ENCODE measurements around the gene PEX13. TPM values are rescaled to one million over a fixed set of nuclear protein-coding genes. Genes with fewer than 3 reads are reported as not detected.

Gene PEX13
- total and polyA plus RNA-seq, 12 donors = 8.3 to 44.9 (median 24.2) TPM

GRCh38 chr2:61074100-61074499 lies 56.6 kb downstream of the PEX13 start:
- Histone ChIP-seq H3K27me3 (no peaks in the 10 kb centered on the region), H3K9me3 (replicated peaks in 1 of 3) (no peaks in the 10 kb centered on the region), H3K4me1 (replicated peaks in 1 of 2) (no peaks in the 10 kb centered on the region), H3K27ac (no peak overlapping the region), H3K4me3 (no peak overlapping the region), H3K36me3 (replicated peaks in 1 of 2) (peaks cover 0 to 14% of the 10 kb centered on the region in 2 donors)
- whole genome bisulfite sequencing, 4 donors = 100% methylated on average over 1 of the region's 1 CpG
- no peak for DNase-seq
- TF ChIP-seq POLR2A (IDR thresholded peaks at IDR 0.05) (no peak), CTCF (IDR thresholded peaks at IDR 0.05) (no peak)
- intact Hi-C loops (cut with DNase I) = no loop called here

- no peaks in the 10 kb centered on the region for H3K27me3 ChIP-seq
- no peaks in the 10 kb centered on the region for H3K4me1 ChIP-seq (replicated peaks in 1 of 2)
- TF ChIP-seq POLR2A (IDR thresholded peaks at IDR 0.05) = no peak
- intact Hi-C loops (cut with DNase I) = no loop called here
- 96 to 100% (median 98%) methylated on average over 1 of the region's 1 CpG for WGBS, 4 donors
- no peak for DNase-seq
- H3K4me3 ChIP-seq = no peak overlapping the region
- peaks cover 0 to 7% of the 10 kb centered on the region in 2 donors for H3K36me3 ChIP-seq (replicated peaks in 1 of 2)
- no peaks in the 10 kb centered on the region for H3K9me3 ChIP-seq (replicated peaks in 1 of 3)
- H3K27ac ChIP-seq = no peak overlapping the region
Observed at GRCh38 chr2:61085883-61086282, 68.4 kb downstream of the PEX13 start.

GRCh38 chr2:61089797-61090196 lies 72.3 kb downstream of the PEX13 start:
- no peak for DNase-seq
- no peak overlapping the region for H3K4me3 ChIP-seq
- H3K9me3 ChIP-seq (replicated peaks in 1 of 3) = no peaks in the 10 kb centered on the region
- H3K27ac ChIP-seq = no peak overlapping the region
- no peak for TF ChIP-seq CTCF (IDR thresholded peaks at IDR 0.05)
- TF ChIP-seq POLR2A (IDR thresholded peaks at IDR 0.05) = no peak
- H3K27me3 ChIP-seq = no peaks in the 10 kb centered on the region
- H3K36me3 ChIP-seq (replicated peaks in 1 of 2) = peaks cover 0 to 7% of the 10 kb centered on the region in 2 donors
- no peaks in the 10 kb centered on the region for H3K4me1 ChIP-seq (replicated peaks in 1 of 2)
- intact Hi-C loops (cut with DNase I) = no loop called here

GRCh38 chr2:61090386-61090921 lies 72.9 kb downstream of the PEX13 start:
- H3K36me3 ChIP-seq (replicated peaks in 1 of 2) = peaks cover 0 to 7% of the 10 kb centered on the region in 2 donors
- intact Hi-C loops (cut with DNase I) = no loop called here

More at GRCh38 chr2:61090386-61090921, 72.9 kb downstream of the PEX13 start:
- Histone ChIP-seq H3K4me3 (no peak overlapping the region), H3K9me3 (replicated peaks in 1 of 3) (no peaks in the 10 kb centered on the region), H3K27me3 (no peaks in the 10 kb centered on the region), H3K4me1 (replicated peaks in 1 of 2) (no peaks in the 10 kb centered on the region), H3K27ac (no peak overlapping the region)
- WGBS, 4 donors = 80 to 96% (median 91%) methylated on average over 5 of the region's 5 CpGs
- no peak for DNase-seq
- TF ChIP-seq CTCF (IDR thresholded peaks at IDR 0.05) (no peak), POLR2A (IDR thresholded peaks at IDR 0.05) (no peak)

Data from adrenal gland (tissue), 12 donors.